T-helper 22 cell (primary cell): ENCODE results near the gene CAMTA2.

ENCODE experiments used
- DNase-seq: peaks from one replicate; pipeline ENCODE4 v3.0.0-alpha.2; 2020; ENCODE audit warnings: low read depth

The CAMTA2 gene

GRCh38 chr17:4968486-4969046 lies 18.9 kb downstream of the CAMTA2 start:
- no peak for DNase-seq

GRCh38 chr17:4967539-4968485 lies 19.7 kb downstream of the CAMTA2 start, which contains the start of gene SPAG7:
TSS of gene SPAG7 (minus strand) at chr17:4967817. CDS start at chr17:4967804, 13 bp downstream.
- DNase-seq, result peak; percentile 87

DNA sequence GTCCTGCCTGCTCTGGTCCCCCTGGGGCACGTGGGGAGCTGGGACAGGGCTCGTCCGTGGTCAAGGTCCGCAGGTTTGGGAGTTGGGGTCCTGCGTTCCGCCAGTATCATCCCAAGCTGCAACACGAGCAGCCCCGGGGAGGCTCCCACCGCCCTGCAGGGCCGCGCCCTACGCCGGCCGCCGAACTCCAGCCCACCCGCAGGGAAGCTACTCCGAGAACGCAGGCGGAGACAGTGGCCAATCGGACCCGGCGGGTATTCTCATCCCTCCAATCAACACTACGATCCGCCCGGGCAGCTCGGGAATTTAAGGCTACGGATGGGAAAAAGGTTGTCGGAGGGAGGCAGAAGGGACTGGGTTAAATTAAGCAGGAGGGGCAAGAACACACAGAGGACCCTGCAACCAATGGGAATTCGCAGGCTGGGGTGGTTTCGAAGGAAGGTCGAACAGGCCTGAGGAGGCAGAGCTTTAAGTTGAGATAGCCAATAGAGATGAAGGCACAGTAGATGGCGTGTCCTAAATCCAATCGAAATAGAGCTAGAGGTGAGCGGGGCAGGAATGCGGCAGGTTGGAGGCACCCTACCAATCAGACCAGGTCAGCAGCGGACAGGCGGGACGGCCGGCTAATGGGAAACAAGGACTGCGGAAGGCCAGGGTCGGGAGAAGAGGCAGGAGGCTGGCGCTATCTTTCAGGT lies 20.5 kb downstream of the CAMTA2 start:
- DNase-seq, result peak; percentile 96

DNA sequence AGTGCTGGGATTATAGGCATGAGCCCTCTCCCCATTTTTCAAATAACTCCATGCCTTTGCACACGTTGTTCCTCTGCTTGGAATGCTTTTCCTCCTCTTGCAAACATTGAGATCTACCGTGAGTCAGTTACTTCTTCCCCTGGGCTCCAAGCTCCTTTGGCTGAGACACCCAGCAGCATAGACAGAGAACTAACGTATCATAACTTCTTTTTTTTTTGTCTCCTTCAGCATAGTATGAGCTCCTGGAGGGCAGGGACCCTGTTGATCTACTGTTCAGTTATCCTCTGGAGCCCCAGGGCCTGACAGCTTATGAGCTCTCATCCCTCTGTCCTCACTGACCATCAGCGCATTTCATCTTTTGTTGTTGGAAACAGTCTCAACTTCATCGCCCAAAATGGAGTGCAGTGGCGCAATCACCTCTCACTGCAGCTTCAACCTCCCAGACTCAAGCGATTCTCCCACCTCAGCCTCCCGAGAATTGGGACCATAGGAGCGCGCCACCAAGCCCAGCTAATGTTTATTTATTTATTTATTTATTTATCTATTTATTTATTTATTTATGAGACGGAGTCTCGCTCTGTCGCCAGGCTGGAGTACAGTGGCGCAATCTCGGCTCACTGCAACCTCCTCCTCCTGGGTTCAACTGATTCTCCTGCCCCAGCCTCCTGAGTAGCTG lies 22.0 kb downstream of the CAMTA2 start:
- no peak for DNase-seq

- DNase-seq, result no peak
Measured at GRCh38 chr17:4960279-4960922, 27.1 kb downstream of the CAMTA2 start.

GRCh38 chr17:4959261-4959965 lies 28.1 kb downstream of the CAMTA2 start:
- no peak for DNase-seq

GRCh38 chr17:4958102-4958501 lies 29.4 kb downstream of the CAMTA2 start:
- DNase-seq, result no peak

GRCh38 chr17:4956493-4957061 lies 30.9 kb downstream of the CAMTA2 start:
- no peak for DNase-seq

GRCh38 chr17:4955091-4955490 lies 32.4 kb downstream of the CAMTA2 start:
- DNase-seq, result no peak

- DNase-seq, result no peak
Measured at GRCh38 chr17:4953451-4953961, 34.0 kb downstream of the CAMTA2 start.

DNA sequence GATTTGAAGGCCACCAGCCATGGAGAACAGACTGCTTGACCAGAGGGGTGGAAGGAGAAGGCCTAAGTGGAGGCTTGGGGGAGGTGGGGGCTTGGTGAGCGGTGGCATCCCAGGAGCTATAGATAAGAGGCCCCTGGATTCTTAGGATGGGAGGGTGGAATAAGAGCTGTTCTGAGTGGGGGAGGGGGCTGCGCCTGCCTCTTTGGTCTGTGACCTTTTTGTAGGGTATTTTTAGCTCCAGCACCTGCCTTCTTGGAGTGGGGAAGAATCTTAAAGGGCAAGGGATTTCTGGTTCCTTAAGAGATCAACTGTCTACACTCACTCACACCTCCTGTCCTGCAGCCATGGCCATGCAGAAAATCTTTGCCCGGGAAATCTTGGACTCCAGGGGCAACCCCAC lies 36.0 kb downstream of the CAMTA2 start:
- DNase-seq, result no peak

GRCh38 chr17:4950746-4951204 lies 36.7 kb downstream of the CAMTA2 start, which contains the start of gene ENO3:
TSS of gene ENO3 (plus strand) at chr17:4951119. CDS start at chr17:4951830, 711 bp downstream.
- no peak for DNase-seq

DNA sequence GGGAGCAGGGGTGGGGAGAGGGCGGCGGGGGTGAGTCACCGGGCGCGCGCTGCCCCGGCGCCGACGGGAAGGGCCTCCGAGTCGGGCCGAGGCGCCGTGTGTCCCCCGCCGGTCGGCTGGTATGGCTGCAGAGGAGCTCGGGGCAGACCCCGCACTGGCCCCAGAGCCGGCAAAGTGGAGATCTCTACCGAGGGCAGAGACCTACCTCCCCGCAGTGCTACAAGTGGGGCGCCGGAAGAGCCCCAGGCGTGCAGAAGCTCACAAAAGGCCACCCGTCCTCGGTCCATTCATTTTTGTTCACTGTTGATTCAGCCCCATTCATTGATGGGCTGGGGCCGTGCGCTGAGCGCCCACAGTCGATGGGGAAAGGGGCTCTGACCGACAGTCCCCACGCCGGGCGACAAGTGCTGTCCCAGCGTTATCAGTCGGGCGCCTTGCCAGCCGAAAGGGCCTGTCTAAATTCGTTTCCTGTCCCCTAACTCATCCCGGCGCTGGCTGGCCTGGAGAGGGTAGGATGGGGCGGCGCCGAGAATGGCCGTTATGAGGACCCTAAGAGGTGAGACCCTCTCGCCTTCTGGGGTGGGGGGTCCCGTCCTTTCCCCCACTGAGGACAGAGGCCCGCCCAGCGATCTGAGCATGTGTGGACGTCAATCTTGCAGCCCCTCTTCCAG lies 37.3 kb downstream of the CAMTA2 start:
- DNase-seq, result no peak

GRCh38 chr17:4949321-4950074 lies 38.0 kb downstream of the CAMTA2 start:
- DNase-seq, result peak; percentile 68

DNA sequence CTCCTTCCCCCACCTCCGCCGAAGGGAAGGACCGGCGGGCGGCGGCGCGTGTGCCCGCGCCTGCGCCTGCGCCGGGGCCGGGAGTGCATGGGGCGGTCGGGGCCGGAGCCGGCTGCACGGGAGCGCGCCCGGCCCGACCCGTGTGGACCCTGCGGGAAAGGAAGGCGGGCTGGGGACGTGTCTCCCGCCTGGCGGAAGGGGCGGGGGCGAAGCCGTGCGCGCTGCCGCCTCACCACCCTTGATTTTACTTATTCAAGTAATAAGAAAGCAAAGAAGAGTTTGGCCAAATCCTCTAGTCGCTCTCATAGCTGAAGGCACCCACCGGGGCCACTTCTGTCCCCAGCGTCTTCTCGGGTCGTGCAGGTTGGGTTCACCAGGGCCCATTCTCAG lies 38.5 kb downstream of the CAMTA2 start:
- peak; percentile 56 for DNase-seq

GRCh38 chr17:4948166-4948930 lies 39.1 kb downstream of the CAMTA2 start, which contains the start of gene PFN1:
TSS of gene PFN1 (minus strand) at chr17:4948530. CDS start at chr17:4948394, 136 bp downstream.
- DNase-seq, result peak; percentile 83

DNA sequence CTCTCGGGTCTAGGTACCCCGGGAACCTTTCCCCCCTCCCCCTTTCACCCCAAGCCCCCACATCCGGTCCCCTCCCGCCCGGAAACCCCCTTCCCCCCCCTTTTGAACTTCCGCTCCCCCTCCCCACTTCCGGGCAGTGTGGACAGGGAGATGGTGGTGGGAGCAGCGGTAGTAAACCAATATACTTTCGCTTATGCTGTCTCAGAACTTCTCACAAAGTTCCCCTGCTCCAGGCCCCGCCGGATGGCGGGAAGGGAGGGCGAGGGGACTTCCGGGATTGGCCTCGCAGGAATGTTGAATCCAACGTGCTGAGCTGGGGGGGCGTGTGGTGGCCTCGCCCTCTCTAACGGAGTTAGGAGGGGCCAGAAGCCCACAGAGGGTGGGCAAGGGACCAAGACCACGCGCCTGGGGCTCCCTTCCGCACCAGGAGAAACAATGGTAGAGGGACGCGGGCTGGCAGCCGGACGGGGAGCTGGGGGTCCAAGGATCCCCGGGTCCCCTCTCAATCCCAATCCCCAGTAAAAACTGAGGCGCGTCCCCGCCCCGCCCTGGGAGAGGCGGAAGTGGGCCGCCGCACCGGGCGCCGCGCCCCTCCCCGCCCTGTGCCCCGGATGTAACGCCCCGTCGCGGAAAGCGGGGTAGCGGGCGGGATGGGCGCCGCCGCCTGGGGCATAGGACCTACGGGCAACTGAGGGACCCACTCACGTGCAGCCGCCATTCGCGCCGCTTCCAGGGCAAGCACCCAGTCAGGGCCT lies 39.9 kb downstream of the CAMTA2 start:
- peak; percentile 47 for DNase-seq
